Midbrain (tissue), 1 donor: ENCODE data around the gene IFIT5.
"Not testable (repeated sequence)": the region's sequence is repeated elsewhere in the genome, so short reads cannot be mapped to it uniquely, and the experiment has no call there.

Source experiments
- DNase-seq: peaks from one replicate; lab custom pipeline; 2025; lab: John Stamatoyannopoulos, UW

Gene IFIT5, protein sequence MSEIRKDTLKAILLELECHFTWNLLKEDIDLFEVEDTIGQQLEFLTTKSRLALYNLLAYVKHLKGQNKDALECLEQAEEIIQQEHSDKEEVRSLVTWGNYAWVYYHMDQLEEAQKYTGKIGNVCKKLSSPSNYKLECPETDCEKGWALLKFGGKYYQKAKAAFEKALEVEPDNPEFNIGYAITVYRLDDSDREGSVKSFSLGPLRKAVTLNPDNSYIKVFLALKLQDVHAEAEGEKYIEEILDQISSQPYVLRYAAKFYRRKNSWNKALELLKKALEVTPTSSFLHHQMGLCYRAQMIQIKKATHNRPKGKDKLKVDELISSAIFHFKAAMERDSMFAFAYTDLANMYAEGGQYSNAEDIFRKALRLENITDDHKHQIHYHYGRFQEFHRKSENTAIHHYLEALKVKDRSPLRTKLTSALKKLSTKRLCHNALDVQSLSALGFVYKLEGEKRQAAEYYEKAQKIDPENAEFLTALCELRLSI

DNA sequence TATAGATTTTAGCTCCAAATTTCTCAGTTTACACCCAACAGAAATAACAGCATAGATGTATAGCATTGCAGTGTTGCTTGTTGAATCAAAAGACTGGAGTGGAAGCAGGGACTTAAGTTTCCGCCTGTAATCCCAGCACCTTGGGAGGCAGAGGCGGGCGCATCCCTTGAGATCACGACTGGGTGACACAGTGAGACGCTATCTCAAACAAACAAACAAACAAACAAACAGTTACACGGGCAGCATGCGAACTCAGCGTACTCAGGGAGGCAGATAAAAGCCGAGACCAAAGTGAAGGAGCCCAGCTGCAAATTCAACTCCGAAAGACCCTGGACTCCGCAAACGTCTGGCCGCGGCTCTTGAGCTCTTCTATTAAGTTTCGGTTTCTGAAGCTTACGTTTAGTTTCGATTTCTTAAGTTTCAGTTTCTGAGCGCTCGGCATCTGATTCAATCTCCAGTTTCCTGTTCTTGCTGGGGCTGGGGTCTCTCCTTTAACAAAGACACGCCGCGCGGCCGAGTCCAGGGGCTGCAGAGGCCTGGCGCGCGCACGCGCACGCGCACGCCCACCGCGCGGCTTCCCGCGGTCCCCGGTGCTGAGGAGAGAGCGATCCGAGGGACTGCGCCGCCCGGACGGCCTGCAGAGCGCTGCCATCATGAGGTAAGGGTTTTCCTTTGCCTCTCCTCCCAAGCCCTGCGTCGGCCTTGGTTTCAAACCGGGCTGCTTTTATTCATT, at the start of gene IFIT5:
TSS of gene IFIT5 (plus strand) at position 423 of the 733 bp plus-strand sequence. CDS start at position 654, 231 bp downstream.
- DNase-seq = peak; percentile 89

DNA sequence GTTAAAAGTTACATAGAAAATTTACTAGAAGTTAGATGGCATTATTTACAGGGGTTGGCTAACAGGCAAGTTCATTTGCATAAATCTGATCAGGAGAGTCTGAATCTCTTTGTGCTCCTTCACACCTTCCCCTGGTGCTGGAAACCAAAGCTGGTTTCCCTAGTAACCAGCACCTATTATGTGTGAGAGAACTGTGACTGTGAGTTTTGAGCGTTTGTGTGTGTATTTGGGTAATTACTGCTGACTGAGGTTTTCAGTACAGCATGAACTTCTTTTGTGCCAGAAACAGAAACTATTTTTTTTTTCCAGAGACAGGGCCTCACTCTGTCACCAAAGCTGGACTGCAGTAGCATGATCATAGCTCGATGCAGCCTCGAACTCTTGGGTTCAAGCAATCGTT, 46.8 kb upstream of the IFIT5 start:
- peak; percentile 43 for DNase-seq

DNA sequence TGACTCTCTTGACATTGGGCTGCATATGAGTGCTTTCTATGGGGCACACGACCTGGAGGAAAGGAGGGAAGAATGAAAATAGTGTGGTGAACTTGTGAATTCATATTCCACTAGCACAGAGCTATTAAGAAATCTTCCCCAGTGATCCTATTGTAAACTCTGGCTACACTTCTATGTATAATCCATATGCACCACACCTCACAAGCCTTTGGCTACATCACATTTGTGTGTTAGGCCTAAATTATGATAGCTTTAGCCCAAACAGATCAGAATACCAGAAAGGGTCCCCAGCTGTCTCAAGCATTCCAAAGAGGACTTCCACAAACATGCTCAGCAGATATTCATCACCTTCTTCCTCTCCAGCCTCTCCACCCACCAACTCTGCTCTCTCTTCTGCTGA, 46.2 kb upstream of the IFIT5 start:
- no peak for DNase-seq

DNA sequence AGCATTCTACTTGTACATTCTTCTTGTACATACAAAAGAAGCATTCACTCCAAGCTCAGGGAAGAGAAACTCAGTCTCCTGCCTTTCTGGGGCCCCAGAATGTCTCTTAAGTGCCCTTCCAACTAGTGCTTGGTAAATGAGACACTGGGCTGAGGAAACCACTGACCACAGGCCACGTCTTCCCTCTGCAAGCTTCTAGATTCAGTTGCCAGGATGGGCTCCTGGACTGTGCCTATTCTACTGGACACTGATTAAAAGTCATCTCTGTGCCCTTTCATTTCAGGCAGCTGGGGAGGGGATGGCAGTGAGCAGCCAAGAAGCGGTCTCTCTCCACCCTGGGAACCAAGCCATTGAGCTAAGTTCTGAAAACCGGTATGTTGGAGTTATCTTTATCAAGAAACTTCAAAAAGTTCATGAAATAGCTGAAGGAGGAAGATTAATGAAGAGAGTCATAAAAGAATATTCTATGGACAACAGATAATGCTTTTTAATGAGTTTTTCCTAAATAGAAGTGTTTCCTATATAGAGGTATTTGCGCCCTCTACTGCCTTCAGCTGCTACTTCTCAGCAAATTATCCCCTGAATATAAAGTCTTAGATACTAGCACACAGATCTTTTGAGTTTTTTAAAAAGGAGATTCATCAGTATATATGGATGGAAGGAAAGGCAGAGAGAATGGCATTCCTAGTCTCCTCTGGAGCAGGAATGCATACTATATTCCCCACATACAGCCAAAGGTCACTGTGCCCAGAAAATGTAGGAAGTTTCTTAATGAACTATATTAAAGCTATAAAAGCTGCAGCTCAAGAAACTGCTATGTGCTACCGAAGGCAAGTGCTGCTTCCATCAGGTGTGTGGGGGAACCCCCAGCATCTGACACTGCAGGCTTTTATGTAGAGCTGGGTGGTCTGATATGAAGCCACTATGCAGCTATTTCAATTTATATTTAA, 44.9 kb upstream of the IFIT5 start:
- peak; percentile 70 for DNase-seq

DNA sequence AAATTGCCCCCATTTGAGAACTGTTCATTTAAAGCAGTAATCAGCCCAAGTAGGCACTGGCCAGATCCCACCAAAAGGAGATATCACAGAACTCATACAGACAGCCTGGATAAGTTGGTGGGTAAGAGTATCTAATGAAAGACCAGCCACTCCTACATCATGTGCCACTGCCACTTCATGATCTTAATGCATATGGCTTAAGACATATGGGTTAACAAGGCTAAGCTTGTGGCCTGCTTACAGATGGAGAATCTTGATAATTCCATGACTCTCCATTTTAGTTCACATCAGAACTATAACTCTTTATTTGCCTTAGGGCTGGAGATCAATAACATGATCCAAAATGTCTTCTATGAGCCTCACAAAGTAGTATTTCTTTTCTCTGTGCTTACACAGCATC, 43.3 kb upstream of the IFIT5 start:
- DNase-seq = no peak

- no peak for DNase-seq
Measured at GRCh38 chr10:89371987-89372386, 42.4 kb upstream of the IFIT5 start.

- peak; percentile 96 for DNase-seq
Measured at GRCh38 chr10:89373916-89374711, 40.3 kb upstream of the IFIT5 start.

DNA sequence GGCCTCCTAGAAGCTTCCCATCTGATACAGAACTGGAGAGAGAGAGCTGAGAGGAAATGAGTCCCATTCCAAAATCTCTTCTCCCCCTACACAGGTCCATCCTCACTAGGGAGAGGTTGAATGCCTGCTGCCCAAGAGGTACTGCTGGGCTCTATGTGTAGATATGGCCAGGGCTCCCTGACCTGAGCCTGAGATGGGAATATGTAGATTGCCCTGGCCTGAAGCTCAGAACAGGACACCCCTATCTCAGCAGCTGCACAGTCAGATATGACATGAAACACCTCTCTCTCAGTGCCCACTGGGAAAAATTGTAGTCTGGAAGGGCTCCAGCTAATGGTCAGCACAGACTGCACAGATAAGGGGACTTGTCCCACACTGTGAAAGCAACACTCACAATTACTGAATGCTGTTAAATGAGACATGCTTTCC, 39.6 kb upstream of the IFIT5 start:
- DNase-seq = no peak

DNA sequence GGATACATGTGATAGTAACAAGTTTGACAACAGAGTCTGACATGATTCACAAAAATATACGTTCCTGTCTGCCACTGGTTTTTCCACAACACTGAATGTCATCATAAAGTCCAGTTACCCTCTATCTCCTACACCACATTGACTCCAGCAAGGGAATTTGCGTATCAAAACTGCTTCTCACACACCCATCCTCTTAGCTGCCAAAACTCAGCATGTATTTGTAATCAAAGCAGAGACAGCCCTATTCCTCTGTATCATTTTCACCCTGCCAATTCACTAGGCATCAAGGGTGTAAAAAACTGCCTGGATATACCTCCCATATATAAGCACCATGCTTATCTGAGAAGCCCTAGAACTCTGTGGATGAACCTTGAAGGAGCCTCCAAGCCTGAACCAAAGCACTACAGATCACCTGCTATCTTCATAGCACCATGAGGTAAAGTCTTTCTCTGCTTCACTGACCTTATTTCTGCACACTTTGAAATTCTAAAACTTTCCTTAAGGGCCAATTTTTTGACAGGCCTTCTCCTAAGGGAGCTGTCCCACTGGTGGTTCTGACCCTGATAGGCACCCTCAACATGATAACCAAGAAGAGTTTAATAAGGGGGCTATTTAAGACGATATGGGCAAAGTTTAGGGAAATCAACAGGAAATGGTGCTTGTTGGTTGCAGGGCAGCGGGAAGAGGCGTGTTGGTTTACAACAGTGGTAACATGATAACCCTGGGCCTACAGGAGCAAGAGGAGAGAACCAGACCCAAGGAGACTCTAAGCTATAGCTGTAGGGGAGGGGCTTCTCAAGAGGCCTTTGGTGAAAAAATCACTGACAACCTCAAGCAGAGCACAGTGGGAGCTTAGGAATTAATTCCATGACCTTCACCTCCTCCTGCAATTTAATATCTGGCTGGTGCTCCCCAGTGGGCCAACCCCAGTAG, 36.4 kb upstream of the IFIT5 start, which contains the start of gene IFIT1B:
TSS of gene IFIT1B (plus strand) at position 352 of the 933 bp plus-strand sequence. CDS start at position 432, 80 bp downstream.
- DNase-seq = no peak

DNA sequence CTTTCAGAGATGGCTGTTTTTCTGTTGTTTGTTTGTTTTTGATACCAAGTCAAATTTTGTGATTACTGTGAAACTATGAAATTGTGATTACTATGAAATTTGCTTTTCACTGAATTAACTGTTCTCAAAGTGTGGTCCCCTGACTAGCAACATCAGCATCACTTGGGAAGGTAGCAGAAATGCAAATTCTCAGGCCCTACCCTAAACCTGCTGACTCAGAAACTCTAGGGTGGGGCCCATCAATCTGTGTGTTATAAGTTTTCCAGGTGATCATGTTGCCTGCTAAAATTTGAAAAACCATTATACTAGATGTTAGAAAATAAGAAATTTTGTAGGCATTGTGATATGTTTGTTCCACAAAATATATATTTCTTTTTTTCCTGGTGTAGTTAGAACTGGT, 35.3 kb upstream of the IFIT5 start:
- no peak for DNase-seq

GRCh38 chr10:89382757-89383156, 31.6 kb upstream of the IFIT5 start:
- DNase-seq = no peak

DNA sequence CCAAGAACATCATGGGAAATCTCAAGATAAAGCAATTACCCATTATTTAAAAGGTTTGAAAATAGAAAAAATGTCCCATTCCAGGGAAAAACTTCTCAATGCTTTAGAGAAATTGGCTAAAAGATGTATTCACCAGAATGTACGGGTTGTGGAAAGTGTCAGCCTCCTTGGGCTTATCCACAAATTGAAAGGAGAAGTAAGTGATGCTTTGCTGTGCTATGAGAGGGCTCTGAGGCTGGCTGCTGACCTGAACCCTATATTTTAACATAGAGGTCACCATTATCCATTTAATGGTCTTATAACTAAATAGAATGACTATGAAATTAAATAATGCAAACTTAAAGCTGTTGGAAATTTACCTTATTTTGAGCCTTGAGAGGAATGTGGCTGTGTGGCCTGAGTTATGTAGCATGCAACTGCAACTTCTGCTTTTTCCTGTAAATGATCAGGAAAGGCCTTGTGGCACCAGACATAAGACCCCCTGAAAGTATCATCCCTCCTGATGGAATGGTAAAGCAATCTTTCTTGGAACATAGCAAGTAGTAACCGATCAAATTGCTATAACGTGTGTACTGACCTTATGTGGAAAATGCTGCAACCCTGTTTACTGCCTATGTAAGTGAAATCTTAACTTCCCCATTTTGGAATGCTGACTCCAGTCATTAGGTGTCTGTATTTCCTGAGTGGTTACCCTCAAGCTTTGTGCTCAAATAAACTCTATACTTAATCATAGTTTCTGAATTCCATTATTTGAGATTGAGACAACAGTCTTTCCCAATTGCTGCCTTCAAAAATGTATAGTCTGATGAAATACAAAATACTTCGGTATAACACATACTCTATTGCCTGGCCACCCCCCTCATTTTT, 29.7 kb upstream of the IFIT5 start:
- no peak for DNase-seq

- DNase-seq = no peak
Measured at GRCh38 chr10:89388806-89389205, 25.6 kb upstream of the IFIT5 start.

DNA sequence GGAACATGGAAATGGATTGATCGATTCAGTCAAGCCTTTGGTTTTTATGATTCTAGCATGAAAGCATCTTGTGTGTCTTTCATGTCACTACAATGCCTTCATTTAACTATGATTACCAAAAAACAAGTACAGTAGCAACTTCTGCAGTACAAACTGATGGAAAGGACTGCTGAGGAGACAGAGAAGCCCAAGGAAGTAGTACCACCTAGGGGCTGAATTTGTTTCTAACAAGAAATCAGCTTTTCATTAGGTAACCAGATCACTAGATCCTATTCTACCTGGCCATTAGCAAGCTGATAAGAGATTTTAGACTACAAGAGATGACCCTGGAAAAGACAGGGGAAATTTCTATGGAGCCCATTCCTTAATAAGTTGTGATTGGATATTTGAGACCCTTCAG, 25.1 kb upstream of the IFIT5 start:
- peak; percentile 64 for DNase-seq

DNA sequence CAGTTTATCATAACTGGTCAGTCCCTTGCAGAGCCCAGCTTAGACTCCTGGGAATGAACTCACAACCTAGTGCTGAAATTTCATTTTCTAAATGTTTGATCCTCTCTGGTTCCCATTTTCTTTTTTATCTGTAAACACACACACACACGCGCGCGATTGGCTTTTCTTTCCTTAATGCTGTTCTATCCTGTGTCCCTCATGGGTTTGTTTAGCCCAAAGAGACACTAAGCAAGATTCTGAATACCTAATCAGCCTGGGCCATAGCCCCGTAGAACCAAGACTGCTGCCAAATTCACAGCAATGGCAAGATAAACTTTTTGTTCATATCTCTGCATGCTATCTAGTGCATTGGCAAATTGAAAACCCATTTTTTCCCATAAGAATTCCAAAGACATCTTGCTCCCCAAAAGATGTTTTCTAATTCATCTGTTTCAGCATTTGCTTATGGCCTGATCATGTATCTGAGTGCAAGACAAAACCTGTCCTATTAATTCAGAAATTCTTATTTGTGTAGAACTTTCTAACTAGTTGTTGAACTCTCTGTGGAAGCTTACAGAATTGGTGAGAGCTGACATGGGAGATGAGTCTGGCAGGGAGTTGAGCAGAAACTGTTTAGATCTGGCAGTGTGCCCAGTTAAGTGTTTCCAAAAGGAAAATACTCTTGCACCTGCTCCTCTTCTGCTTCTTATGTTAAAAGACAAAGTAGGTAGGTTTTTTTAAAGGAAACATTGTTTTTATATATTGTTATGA, 23.7 kb upstream of the IFIT5 start:
- DNase-seq = peak; percentile 38

DNA sequence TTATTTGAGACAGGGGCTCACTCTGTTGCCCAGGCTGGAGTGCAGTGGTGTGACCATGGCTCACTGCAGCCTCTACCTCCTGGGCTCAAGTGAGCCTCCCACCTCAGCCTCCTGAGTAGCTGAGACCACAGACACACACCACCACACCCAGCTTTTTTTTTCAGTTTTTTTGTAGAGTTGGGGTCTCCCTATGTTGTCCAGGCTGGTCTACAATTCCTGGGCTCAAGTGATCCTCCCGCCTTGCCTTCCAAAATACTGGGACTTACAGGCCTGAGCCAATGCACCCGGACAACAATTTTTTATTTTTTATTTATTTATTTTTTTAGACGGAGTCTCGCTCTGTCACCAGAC, 23.2 kb upstream of the IFIT5 start:
- not testable (repeated sequence) for DNase-seq

- DNase-seq = peak; percentile 86
Measured at GRCh38 chr10:89391907-89392756, 22.2 kb upstream of the IFIT5 start, which contains the start of gene IFIT1. Gene IFIT1 (plus strand): TSS chr10:89392623. CDS start chr10:89392713, 90 bp downstream.
